HG02973 (cell line): Measurements from ENCODE around the gene TENT4A.
"Not testable (repeated sequence)": the region's sequence is repeated elsewhere in the genome, so short reads cannot be mapped to it uniquely, and the experiment has no call there.

Experiments used
- ATAC-seq: cut with Tn5 transposase; IDR thresholded peaks from one replicate; pipeline ENCODE4 v1.9.1; 2021; ENCODE audit warnings: moderate library complexity; ENCODE audit not compliant: unreplicated experiment

The TENT4A gene

GRCh38 chr5:6713274-6714225 is at the start of gene TENT4A:
TSS of gene TENT4A (plus strand) at chr5:6713432. CDS start at chr5:6713984, 552 bp downstream.
- peak; percentile 16 for ATAC-seq

- ATAC-seq, result no peak
Observed at GRCh38 chr5:6666762-6667161, 46.5 kb upstream of the TENT4A start.

- no peak for ATAC-seq
Observed at GRCh38 chr5:6667648-6668047, 45.6 kb upstream of the TENT4A start.

DNA sequence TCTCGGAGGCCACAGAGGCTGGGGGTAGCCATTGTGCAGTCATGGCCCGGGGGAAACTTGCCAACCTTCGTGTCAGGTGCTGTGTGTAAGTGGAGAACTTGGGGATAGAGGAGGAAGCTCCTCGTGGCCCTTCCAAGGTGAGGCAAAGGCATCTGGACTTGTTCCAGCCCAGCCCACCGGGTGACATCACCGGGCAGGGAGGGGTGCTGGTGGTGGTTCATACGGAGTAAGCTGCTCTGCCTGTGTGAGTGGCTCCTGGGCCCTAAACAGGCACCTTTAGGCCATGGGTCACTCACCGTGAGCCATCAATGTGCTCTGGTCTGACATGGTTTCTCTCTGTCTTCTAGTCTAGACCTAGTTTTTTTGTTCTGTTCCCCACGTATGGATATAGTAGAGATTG is 44.5 kb upstream of the TENT4A start:
- ATAC-seq, result not testable (repeated sequence)

GRCh38 chr5:6673031-6673430 is 40.2 kb upstream of the TENT4A start:
- no peak for ATAC-seq

- no peak for ATAC-seq
Observed at GRCh38 chr5:6673963-6674362, 39.3 kb upstream of the TENT4A start.

DNA sequence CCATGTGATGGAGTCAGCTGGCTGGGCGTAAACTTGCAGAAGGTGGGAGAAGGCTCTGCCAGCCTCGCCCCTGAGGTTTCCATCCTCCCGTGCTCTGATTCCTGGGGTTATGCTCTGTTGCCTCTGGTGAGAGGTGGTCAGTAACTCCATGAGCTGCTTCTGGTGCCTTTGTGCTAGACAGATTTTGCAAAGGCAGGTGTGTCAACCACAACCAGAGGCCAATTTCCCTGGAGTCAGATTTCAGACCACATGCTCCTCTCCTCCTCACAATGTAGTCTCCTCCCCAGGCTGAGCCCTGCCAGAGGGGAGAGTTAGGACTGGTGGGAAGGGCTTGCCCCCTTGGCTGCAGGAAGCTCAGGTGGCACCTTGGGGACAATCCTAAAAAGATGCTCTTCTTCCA is 38.8 kb upstream of the TENT4A start:
- ATAC-seq, result no peak

DNA sequence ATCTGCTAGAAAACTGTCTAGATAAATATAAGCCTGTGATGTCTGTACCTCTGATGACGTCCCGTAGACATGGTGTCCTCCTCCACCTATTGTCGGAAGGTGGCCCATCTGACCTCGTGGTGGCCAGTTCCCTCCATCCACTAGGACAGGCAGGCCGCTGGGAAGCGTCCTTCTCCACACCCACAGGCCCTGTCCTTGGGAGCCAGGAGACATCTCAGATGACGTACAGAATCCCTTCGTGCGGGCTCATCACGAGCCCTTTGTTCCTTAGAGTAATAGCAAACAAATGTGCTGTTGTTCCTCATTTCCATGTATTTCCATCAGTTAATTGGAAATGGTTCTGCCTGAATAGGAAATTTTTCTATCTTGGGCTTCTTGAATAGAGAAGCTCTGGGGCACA is 38.3 kb upstream of the TENT4A start:
- ATAC-seq, result no peak

DNA sequence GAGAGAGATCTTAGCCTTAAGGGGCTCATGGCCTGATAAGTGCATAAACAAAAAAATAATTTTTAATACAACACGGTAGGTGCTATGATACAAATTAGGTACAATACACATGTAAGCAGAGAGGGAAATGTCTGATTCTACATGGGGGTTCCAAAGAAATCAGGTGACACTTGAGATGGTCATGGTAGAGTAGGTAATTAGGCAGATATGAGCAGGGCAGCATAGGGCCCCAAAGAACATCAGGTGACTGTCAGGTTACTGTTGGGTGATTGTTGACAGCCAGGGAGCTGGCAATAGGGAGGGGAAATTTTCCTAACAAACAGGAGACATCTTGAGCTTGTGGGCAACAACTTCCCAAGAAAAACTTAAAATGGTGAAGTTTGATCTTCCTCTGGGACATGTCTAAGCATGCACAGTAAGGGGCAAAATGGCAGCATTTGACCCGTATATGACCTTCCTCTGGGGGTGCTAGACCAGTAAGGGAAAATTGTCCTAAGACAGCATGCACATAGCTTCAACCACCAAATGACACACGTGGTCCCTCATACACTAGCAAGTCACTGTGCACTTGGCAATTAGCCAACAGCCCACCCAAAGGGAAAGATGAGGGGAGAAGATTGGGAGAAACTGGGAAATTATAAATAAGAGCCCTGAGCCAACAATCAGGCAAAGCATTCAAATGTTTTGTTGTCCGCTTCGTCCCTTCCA is 37.3 kb upstream of the TENT4A start:
- ATAC-seq, result no peak

- no peak for ATAC-seq
Observed at GRCh38 chr5:6676702-6677101, 36.5 kb upstream of the TENT4A start.

DNA sequence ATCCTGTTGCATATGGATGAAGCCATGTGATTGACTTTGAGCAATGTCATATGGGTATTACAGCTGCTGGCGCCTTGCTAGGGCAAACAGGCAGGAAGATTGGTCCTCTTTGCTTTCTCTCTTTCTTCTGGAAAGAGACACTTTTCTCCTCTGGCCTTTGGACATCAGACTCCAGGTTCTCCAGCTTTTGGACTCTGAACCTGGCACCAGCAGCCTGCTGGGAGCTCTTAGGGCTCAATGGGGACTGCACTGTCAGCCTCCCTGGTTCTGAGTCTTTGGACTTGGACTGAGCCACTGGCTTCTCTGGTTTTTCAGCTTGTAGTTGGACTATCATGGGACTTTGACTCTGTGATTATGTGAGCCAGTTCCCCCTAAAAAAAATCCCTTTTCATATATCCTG is 34.8 kb upstream of the TENT4A start:
- ATAC-seq, result no peak

- no peak for ATAC-seq
Observed at GRCh38 chr5:6680922-6681321, 32.3 kb upstream of the TENT4A start.

- ATAC-seq, result no peak
Observed at GRCh38 chr5:6681682-6682081, 31.6 kb upstream of the TENT4A start.

DNA sequence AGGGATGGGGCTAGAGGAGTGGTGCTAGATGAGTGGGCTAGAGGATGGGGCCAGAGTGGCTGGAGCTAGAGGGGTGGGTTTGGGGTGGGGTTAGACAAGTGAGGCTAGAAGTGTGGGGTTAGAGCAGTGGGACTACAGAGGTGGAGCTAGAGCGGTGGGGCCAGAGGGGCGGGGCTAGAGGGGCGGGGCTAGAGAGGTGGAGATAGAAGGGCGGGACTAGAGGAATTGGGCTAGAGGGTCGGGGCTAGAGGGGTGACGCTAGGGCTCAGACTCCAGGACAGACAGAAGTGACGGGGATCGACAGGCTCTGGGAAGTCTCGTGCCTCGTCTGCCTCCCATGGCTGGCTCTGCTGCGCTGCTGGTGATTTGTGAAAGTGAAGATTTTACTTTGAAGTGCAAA is 31.0 kb upstream of the TENT4A start:
- no peak for ATAC-seq

DNA sequence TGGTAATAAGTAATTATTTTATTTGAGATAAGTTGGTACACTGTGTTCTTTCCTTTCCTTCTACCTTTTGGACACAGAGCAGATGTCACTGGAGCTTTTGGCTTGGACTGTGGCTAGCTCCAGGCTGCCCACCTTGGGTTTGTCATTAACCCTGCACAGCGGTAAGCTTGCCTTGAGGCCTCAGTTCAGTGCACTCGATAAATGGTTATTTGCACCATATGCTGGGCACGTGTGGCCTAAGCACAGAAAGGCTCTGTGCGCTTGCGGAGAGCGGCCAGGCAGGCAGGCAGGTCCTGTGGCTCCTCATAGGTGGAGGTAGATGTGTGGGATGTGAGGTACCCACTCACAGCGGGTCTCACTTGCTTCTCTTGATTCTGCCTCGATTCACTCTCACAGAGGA is 30.0 kb upstream of the TENT4A start:
- ATAC-seq, result no peak

DNA sequence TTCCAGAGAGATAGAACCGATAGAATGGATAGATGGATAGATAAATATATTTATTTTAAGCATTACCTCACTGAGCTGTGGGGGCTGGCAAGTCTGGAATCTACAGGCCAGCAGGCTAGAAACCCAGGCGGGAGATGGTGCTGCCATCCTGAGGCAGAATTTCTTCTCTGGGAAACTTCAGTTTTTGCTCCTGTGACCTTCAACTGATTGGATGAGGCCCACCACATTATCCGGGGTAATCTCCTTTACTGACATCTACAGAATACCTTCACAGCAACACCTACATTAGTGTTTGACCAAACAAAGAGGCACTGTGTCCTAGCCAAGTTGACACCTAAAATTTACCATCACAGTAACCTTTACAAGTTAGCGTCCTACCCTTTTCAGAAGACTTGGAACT is 29.2 kb upstream of the TENT4A start:
- no peak for ATAC-seq

DNA sequence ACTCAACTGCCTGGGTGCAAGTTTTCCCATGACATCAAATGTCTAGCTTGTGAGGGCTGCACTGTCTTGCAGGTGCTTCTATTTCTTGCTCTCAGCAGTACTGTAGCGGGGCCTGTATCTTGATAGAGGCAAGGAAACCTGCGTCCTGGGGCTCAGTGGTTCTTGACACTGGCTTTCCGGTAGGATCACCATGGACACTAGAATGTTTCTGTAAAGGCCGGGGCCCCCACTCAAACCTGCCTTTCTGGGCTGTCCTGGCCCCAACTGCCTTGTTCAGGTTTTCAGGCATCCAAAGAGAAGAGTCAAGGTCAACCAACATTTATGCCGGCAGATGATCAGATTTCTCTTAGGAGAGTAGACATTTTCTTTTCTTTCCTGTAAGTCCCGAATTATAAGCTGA is 26.7 kb upstream of the TENT4A start:
- no peak for ATAC-seq

GRCh38 chr5:6686915-6687409 is 26.3 kb upstream of the TENT4A start:
- no peak for ATAC-seq

GRCh38 chr5:6687505-6687904 is 25.7 kb upstream of the TENT4A start:
- no peak for ATAC-seq

DNA sequence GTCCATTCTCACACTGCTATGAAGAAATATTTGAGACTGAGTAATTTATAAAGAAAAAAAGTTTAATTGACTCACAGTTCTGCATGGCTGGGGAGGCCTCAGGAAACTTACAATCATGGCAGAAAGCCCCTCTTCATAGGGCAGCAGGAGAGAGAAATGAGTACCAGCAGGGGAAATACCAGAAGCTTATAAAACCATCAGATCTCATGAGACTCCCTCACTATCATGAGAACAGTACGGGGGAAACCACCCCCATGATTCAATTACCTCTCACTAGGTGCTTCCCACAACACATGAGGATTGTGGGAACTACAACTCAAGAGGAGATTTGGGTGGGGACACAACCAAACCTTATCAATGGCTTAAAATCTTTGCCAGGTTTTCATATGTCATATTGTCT is 20.3 kb upstream of the TENT4A start:
- ATAC-seq, result no peak

- no peak for ATAC-seq
Observed at GRCh38 chr5:6698696-6699095, 14.5 kb upstream of the TENT4A start.

- ATAC-seq, result no peak
Observed at GRCh38 chr5:6699357-6699756, 13.9 kb upstream of the TENT4A start.
